Putamen (tissue), 1 donor: Measurements from ENCODE around the gene INTS11.

ENCODE experiments used
- DNase-seq: peaks from one replicate; pipeline ENCODE4 v3.0.0-alpha.2; 2016; ENCODE audit warnings: low spot score

INTS11 gene

DNA sequence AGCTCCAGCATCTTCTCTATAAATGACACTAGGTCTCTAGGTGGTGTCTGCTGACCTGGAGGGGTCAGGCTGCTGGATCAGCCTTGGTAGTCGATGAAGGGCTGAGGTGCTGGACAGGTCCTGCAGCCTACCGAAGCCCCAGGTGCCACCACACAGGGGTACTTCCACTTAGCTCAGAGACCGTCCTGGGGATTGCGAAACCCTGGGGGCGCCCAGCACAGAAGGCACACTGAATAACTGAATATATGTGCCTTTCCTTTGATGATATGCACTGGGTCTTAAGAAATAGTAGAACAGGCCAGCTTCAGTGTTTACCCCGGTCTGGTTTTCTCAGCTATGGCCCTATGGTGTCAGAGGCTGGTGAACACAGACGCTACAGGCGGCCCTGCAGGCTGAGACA is 61.7 kb downstream of the INTS11 start:
- DNase-seq = no peak

DNA sequence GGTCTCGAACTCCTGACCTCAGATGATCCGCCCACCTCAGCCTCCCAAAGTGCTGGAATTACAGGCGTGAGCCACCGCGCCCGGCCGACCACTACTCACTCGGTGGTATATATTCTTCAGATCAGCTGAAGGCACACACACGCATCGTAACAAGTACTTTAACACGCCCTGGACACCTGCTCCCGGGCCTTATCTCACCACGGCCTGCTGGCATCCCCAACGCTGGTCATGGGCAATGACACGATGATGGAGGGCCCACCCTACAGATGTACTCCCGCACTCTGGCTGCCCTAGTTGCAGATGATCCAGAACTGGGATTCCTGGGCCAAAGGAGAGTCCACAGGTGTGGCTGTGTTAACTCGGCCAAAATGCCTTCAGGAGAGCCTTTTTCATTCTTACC is 62.4 kb downstream of the INTS11 start:
- no peak for DNase-seq
